HG03280 (cell line): Measurements from ENCODE around the gene APBB2.

ENCODE experiments used
- ATAC-seq: cut with Tn5 transposase; IDR thresholded peaks from one replicate; pipeline ENCODE4 v1.9.1; 2021; ENCODE audit warnings: mild to moderate bottlenecking, moderate library complexity; ENCODE audit not compliant: unreplicated experiment

The APBB2 gene

GRCh38 chr4:41216294-41217019 is 2.1 kb upstream of the APBB2 start:
- ATAC-seq = peak; percentile 58

- no peak for ATAC-seq
These were observed 1.6 kb upstream of the APBB2 start for GRCh38 chr4:41215969-41216293.

GRCh38 chr4:41215155-41215554 is 813 bp upstream of the APBB2 start:
- no peak for ATAC-seq

GRCh38 chr4:41214825-41215146 is 444 bp upstream of the APBB2 start:
- no peak for ATAC-seq

- peak; percentile 21 for ATAC-seq
These were observed 662 bp downstream of the APBB2 start for GRCh38 chr4:41213625-41214135.

- ATAC-seq = no peak
These were observed 1.6 kb downstream of the APBB2 start for GRCh38 chr4:41212616-41213203.

- ATAC-seq = no peak
These were observed 2.3 kb downstream of the APBB2 start for GRCh38 chr4:41211951-41212615.

GRCh38 chr4:41209901-41210300 is 4.4 kb downstream of the APBB2 start:
- no peak for ATAC-seq

GRCh38 chr4:41209187-41209586 is 5.2 kb downstream of the APBB2 start:
- no peak for ATAC-seq

- ATAC-seq = no peak
These were observed 7.0 kb downstream of the APBB2 start for GRCh38 chr4:41207291-41207831.

- no peak for ATAC-seq
These were observed 8.4 kb downstream of the APBB2 start for GRCh38 chr4:41205854-41206460.

GRCh38 chr4:41205130-41205529 is 9.2 kb downstream of the APBB2 start:
- no peak for ATAC-seq

GRCh38 chr4:41204400-41204978 is 9.9 kb downstream of the APBB2 start:
- no peak for ATAC-seq

- ATAC-seq = no peak
These were observed 10.5 kb downstream of the APBB2 start for GRCh38 chr4:41203841-41204240.

GRCh38 chr4:41202820-41203568 is 11.3 kb downstream of the APBB2 start:
- ATAC-seq = no peak

- ATAC-seq = no peak
These were observed 12.0 kb downstream of the APBB2 start for GRCh38 chr4:41202356-41202755.

GRCh38 chr4:41200486-41201017 is 13.8 kb downstream of the APBB2 start:
- no peak for ATAC-seq

- ATAC-seq = no peak
These were observed 14.6 kb downstream of the APBB2 start for GRCh38 chr4:41199788-41200187.

- no peak for ATAC-seq
These were observed 16.3 kb downstream of the APBB2 start for GRCh38 chr4:41197996-41198395.

- ATAC-seq = no peak
These were observed 16.8 kb downstream of the APBB2 start for GRCh38 chr4:41197495-41197894.
